GM19240 (cell line): ENCODE results near the gene CYP2W1.

Source experiments
- DNase-seq: peaks from one replicate; pipeline ENCODE4 v3.0.0; 2011; ENCODE audit warnings: low spot score; ENCODE audit not compliant: insufficient read length

CYP2W1 gene

DNA sequence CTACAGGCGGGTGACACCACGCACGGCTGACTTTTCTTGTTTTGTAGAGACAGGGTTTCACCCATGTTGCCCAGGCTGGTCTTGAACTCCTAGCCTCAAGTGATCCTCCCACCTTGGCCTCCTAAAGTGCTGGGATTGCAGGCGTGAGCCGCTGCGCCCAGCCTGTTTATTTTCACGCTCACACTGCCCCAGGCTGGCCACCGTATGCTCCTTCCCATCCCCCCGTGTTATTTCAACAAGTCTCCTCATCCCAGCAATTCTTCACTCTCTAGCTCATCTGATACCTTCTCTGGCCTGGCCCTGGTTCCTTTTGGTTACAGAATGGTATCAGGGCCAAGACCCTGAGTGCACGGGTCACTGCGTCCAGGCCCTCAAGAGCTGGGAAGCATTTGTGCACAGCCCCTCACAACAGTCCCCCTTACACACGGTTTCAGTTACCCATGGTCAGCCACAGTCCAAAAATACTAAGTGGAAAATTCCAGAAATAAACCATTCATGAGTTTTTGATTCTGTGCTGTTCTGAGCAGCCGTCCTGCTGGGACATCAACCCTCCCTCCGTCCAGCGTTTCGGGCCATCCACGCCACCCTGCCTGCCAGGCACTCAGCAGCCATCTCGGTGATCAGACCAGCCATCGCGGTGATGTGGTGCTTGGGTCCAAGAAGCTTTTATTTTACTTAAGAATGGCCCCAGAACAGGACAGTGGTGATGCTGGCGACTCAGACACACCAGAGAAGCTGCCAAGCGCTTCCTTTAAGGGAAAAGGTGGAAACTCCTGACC, 16.5 kb upstream of the CYP2W1 start:
- no peak for DNase-seq

GRCh38 chr7:967361-968082, 15.5 kb upstream of the CYP2W1 start:
- DNase-seq: no peak

- DNase-seq: no peak
These were observed 14.5 kb upstream of the CYP2W1 start for GRCh38 chr7:968205-969105.

- no peak for DNase-seq
These were observed 13.6 kb upstream of the CYP2W1 start for GRCh38 chr7:969403-969802.

- no peak for DNase-seq
These were observed 12.2 kb upstream of the CYP2W1 start for GRCh38 chr7:970744-971143.

DNA sequence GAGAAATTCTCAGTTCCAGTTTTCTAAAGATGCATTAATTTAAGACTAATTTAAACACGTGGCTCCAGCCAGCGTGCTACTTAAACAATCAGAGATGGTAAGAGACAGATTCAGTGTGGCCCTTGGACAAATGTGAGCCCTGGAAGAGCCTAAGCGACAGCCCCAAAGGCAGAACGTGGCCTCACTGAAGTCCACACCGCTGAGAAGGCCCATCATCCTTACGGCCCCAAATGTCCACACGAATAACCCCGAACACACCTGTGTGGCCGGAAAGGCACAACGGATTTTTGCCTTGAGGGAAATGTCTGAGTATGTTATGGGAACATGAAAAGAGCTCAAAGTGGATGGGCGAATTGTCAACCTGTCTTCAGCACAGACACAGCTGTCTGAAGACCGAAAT, 10.9 kb upstream of the CYP2W1 start:
- DNase-seq: no peak

- DNase-seq: no peak
These were observed 10.2 kb upstream of the CYP2W1 start for GRCh38 chr7:972676-973309.

DNA sequence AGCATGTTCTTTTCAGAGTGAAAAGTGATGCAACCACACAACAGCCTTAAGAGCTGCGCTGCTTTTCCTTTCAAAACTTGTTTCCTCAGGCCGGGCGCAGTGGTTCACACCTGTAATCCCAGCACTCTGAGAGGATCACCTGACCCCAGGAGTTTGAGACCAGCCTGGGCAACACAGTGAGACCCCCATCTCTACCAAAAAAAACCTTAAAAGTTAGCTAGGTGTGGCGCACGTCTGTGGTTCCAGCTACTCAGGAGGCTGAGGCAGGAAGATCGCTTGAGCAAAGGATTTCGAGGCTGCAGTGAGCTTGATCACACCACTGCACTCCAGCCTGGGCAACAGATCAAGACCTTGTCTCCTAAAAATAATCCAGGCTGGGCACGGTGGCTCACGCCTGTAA, 9.7 kb upstream of the CYP2W1 start:
- DNase-seq: no peak

- DNase-seq: no peak
These were observed 8.8 kb upstream of the CYP2W1 start for GRCh38 chr7:974172-974571.

GRCh38 chr7:974820-975681, 7.9 kb upstream of the CYP2W1 start, which contains the start of gene COX19:
Gene COX19, minus strand, starts transcription at chr7:975549. Its CDS starts 40 bp downstream, at chr7:975509.
- DNase-seq: peak; percentile 91

GRCh38 chr7:975702-976473, 7.1 kb upstream of the CYP2W1 start:
- no peak for DNase-seq

GRCh38 chr7:976901-977325, 6.1 kb upstream of the CYP2W1 start:
- DNase-seq: no peak

DNA sequence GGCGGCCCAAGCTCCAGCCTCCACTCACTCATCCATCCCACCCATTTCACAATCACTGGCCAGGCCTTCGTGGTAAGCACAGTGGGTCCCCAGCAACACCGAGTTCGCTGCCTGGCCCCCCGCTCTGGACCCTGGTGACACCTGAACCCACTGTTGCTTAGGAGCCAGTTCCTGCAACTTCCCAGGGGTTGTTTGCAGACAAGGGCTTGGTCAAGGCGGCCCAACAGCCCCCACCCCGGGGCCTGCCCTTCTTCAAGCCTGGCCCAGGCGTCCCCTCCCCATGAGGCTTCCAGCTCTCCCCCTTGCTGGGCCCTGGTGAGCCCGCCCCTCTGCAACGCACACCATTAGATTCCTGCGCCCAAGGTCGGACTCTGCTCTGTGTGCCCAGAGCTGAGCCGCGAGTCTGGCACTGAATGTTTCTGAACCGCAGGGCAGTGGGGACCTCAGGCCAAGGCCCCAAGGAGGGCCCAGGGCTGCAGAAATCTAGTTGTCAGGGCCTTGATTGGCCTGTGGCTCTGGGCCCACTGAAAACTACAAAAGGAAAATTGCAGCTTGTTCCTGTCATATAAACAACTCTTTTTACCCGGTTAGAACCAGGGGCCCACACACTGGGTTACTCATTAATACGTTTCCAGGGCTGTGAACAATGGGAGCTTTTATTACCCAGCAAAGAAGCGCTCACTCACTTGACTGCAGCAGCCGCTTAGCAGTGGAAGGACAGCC, 5.5 kb upstream of the CYP2W1 start:
- no peak for DNase-seq

GRCh38 chr7:978049-978346, 5.0 kb upstream of the CYP2W1 start:
- no peak for DNase-seq

DNA sequence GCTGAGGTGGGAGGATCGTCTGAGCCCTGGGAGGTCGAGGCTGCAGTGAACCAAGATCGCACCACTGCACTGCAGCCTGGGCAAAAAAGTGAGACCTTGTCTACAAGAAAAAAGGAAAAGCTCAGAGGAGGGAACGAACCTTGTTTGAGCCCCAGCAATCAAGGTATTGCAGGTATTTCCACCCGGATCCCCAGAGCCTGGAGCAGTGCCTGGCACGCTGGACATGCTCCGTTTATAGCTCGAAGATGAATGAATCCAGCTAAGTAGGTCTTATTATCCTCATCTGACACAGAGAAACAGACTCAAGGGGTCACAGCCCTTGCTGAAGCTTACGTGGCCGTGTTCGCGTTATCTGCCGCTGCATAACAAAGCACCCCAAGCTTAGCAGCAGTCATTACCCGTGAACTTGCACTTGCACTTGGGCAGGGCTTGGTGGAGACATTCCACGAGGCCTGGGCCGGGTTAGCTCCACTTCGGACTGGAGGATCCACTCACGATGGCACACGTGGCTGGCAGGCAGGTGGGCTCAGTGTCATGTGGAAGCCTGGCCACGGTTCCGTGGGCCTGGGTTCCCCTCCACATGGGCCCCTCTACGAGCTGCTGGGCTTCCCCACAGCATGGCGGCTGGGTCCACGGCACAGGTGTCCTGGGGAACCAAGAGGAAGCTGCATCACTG, 4.4 kb upstream of the CYP2W1 start:
- no peak for DNase-seq

DNA sequence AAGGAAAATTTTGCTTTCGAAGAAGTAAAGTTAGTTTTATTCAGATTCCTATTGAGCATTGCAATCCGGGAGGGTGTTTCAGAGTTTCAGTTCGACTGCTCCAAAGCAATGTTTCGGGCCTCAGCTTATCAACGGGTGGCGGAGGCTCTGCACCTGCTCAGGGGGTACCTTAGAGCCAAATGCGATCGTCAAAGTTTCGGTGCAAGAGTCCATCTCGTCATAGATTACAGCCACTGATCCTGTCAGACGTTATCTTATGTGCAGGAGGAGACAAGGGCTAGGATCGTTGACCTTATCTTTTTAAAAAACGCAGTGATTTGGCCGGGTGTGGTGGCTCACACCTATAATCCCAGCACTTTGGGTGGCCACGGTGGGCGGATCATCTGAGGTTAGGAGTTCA, 3.8 kb upstream of the CYP2W1 start:
- DNase-seq: no peak

GRCh38 chr7:979886-980571, 3.0 kb upstream of the CYP2W1 start:
- DNase-seq: no peak
